Articular chondrocyte of knee joint (primary cell): ENCODE results near the gene ZNF513. TPM values are rescaled to one million over a fixed set of nuclear protein-coding genes. Genes with fewer than 3 reads are reported as not detected.

Experiments
- total RNA-seq: library from RNA; depleted of rRNA; stranded (reverse); fragments of >200 nt; gene quantifications from 2 replicates; pipeline ENCODE4 v1.2.3, GENCODE V29; 2012

ZNF513 gene
- 5.4 and 6.5 TPM in 2 replicates for total RNA-seq

GRCh38 chr2:27380626-27381545, at the start of gene ZNF513:
TSS of gene ZNF513 (minus strand) at chr2:27380734. CDS start at chr2:27380526, 208 bp downstream.

GRCh38 chr2:27428213-27428977, 47.9 kb upstream of the ZNF513 start, which contains the start of gene NRBP1:
TSS of gene NRBP1 (plus strand) at chr2:27428631. CDS start at chr2:27433274, 4,643 bp downstream.

GRCh38 chr2:27409321-27410073, 29.0 kb upstream of the ZNF513 start, which contains the start of gene PPM1G:
TSS of gene PPM1G (minus strand) at chr2:27409591. CDS start at chr2:27409422, 169 bp downstream.

GRCh38 chr2:27370026-27370815, 10.3 kb downstream of the ZNF513 start, which contains the start of the genes EIF2B4 and SNX17:
TSS of gene EIF2B4 (minus strand) at chr2:27370338. CDS start at chr2:27370314, 24 bp downstream.
TSS of gene SNX17 (plus strand) at chr2:27370616. CDS start at chr2:27370744, 128 bp downstream.

GRCh38 chr2:27356382-27357181, 24.0 kb downstream of the ZNF513 start, which contains the start of gene GTF3C2:
TSS of gene GTF3C2 (minus strand) at chr2:27356764. CDS start at chr2:27343554, 13,210 bp downstream.

Other genes starting within 250 kb of the ZNF513 start
- 29.9 and 40.6 TPM in 2 replicates for gene PREB, start 246.1 kb downstream of the ZNF513 start, total RNA-seq
- gene PRR30, start 241.3 kb downstream of the ZNF513 start, total RNA-seq = not detected in 2 replicates
- gene TCF23, start 231.7 kb downstream of the ZNF513 start, total RNA-seq = under 0.01 TPM in 2 replicates
- 200 and 246 TPM in 2 replicates for gene ATRAID, start 168.7 kb downstream of the ZNF513 start, total RNA-seq
- 14.6 and 15.4 TPM in 2 replicates for gene SLC5A6, start 168.5 kb downstream of the ZNF513 start, total RNA-seq
- gene CAD, start 163.4 kb downstream of the ZNF513 start, total RNA-seq = 19.1 and 28.1 TPM in 2 replicates
- under 0.01 TPM in 1 of 2 replicates, not detected in the other for gene SLC30A3, start 117.7 kb downstream of the ZNF513 start, total RNA-seq
- gene DNAJC5G, start 105.3 kb downstream of the ZNF513 start, total RNA-seq = not detected in 2 replicates
- gene TRIM54, start 98.3 kb downstream of the ZNF513 start, total RNA-seq = not detected in 2 replicates
- gene UCN, start 72.3 kb downstream of the ZNF513 start, total RNA-seq = 0.39 and 1.4 TPM in 2 replicates
- 95.4 and 108 TPM in 2 replicates for gene MPV17, start 57.6 kb downstream of the ZNF513 start, total RNA-seq
- 25.7 and 31.5 TPM in 2 replicates for gene GTF3C2, start 24.0 kb downstream of the ZNF513 start, total RNA-seq
- gene EIF2B4, start 10.4 kb downstream of the ZNF513 start, total RNA-seq = 26.1 and 27.3 TPM in 2 replicates
- gene SNX17, start 10.1 kb downstream of the ZNF513 start, total RNA-seq = 127 and 145 TPM in 2 replicates
- 51.8 and 52.4 TPM in 2 replicates for gene PPM1G, start 28.9 kb upstream of the ZNF513 start, total RNA-seq
- gene NRBP1, start 47.9 kb upstream of the ZNF513 start, total RNA-seq = 135 and 145 TPM in 2 replicates
- gene KRTCAP3, start 61.6 kb upstream of the ZNF513 start, total RNA-seq = not detected in 2 replicates
- 29.3 and 30.7 TPM in 2 replicates for gene IFT172, start 109.0 kb upstream of the ZNF513 start, total RNA-seq
- gene FNDC4, start 114.5 kb upstream of the ZNF513 start, total RNA-seq = 24.2 and 25.1 TPM in 2 replicates
- gene GCKR, start 116.1 kb upstream of the ZNF513 start, total RNA-seq = 0.43 and 0.78 TPM in 2 replicates
- gene ZNF512, start 202.3 kb upstream of the ZNF513 start, total RNA-seq = 25.6 and 25.9 TPM in 2 replicates
- gene CCDC121, start 248.3 kb upstream of the ZNF513 start, total RNA-seq = 1.8 and 2.3 TPM in 2 replicates
- gene GPN1, start 248.3 kb upstream of the ZNF513 start, total RNA-seq = 35.8 and 37.5 TPM in 2 replicates